GM12874 (cell line): ENCODE measurements around the gene TM9SF3.

Experiments
- CTCF ChIP-seq: IDR thresholded peaks from 2 replicates; pipeline ENCODE4 v1.5.1; 2011; ENCODE audit warnings: low read depth, mild to moderate bottlenecking, control low read depth, low read length, moderate library complexity; ENCODE audit not compliant: insufficient read depth

The TM9SF3 gene

GRCh38 chr10:96513698-96514561 lies 72.9 kb downstream of the TM9SF3 start, which contains the start of gene TLL2:
Gene TLL2 (minus strand): TSS chr10:96513926. CDS start chr10:96513685, 241 bp downstream.
- peak; percentile 53 for TF ChIP-seq CTCF

GRCh38 chr10:96513305-96513697 lies 73.5 kb downstream of the TM9SF3 start:
- TF ChIP-seq CTCF: no peak

GRCh38 chr10:96512524-96513304 lies 74.1 kb downstream of the TM9SF3 start:
- TF ChIP-seq CTCF: no peak

- TF ChIP-seq CTCF: peak; percentile 68
Measured at GRCh38 chr10:96511044-96511945, 75.5 kb downstream of the TM9SF3 start.

- no peak for TF ChIP-seq CTCF
Measured at GRCh38 chr10:96509017-96509641, 77.7 kb downstream of the TM9SF3 start.

- TF ChIP-seq CTCF: no peak
Measured at GRCh38 chr10:96507044-96507443, 79.8 kb downstream of the TM9SF3 start.
